ENCODE results near the gene SHLD2.

DNA sequence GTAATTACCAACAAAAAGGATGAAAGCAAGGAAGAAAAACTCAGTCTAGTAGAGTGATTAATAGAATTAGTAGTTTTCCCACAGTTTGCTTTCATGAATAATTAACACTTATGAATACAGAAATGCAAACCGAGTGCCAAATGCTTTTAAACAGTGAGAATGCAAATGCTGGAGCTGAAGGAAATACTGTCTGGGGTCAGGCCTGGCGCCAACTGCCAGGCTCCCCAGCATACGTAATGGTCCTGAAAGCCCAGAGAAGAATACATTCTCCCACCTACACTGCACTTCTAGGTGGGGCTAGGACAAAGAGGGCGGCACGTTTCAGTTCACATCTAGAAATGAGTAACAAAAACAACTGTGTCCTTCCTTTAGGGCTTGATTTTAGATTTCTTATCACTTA, 30.4 kb upstream of the SHLD2 start:
- no peak for TF ChIP-seq EZH2 (IDR thresholded peaks at IDR 0.05; ENCODE audit: insufficient read depth, poor library complexity, severe bottlenecking)
- no peak for TF ChIP-seq EZH2phosphoT487 (IDR thresholded peaks at IDR 0.05; ENCODE audit: insufficient read depth, low read depth)
